NB4 (cell line): Measurements from ENCODE around the gene PPP2R5D.

Source experiments
- DNase-seq: peaks from one replicate; pipeline ENCODE4 v3.0.0; 2010; ENCODE audit warnings: low read depth
- H3K4me3 ChIP-seq: one replicate; pipeline ENCODE4 v1.5.1; 2011; ENCODE audit warnings: mild to moderate bottlenecking, low read depth, low read length, moderate library complexity
- CTCF ChIP-seq: IDR thresholded peaks from one replicate; pipeline ENCODE4 v1.5.1; 2012; ENCODE audit warnings: low read depth, low read length
- MAX ChIP-seq: IDR thresholded peaks from 2 replicates; pipeline ENCODE4 v1.6.1; 2011; ENCODE audit warnings: low read depth, low read length
- MYC ChIP-seq: IDR thresholded peaks from 2 replicates; pipeline ENCODE4 v1.6.1; 2011; ENCODE audit warnings: low read depth, low read length
- POLR2A ChIP-seq: IDR thresholded peaks from 2 replicates; pipeline ENCODE4 v1.6.1; 2011; ENCODE audit warnings: mild to moderate bottlenecking; ENCODE audit not compliant: insufficient read length; ENCODE audit errors: extremely low read depth

The PPP2R5D gene

GRCh38 chr6:42978839-42979522, 5.4 kb upstream of the PPP2R5D start, which contains the start of gene PEX6:
TSS of gene PEX6 (minus strand) at chr6:42979181. CDS start at chr6:42979150, 31 bp downstream.
- peak within 1 kb of the TSS; percentile 88 for H3K4me3 ChIP-seq
- TF ChIP-seq POLR2A (peak; percentile 95), CTCF (no peak), MAX (peak; percentile 62; the same call in 1 of the 2 replicates), MYC (peak; percentile 81)
- peak; percentile 98 for DNase-seq

GRCh38 chr6:42979523-42980177, 4.7 kb upstream of the PPP2R5D start:
- DNase-seq: no peak
- no peak for TF ChIP-seq CTCF
- TF ChIP-seq POLR2A: no peak
- no peak for TF ChIP-seq MAX
- TF ChIP-seq MYC: no peak

GRCh38 chr6:42981836-42982235, 2.5 kb upstream of the PPP2R5D start:
- TF ChIP-seq MYC (no peak), POLR2A (no peak), MAX (no peak), CTCF (no peak)
- no peak for DNase-seq
- no peak overlapping the region for H3K4me3 ChIP-seq

More at GRCh38 chr6:42979523-42980177, 4.7 kb upstream of the PPP2R5D start:
- H3K4me3 ChIP-seq: peak overlapping the region; percentile 88

- TF ChIP-seq MAX (no peak), POLR2A (no peak), CTCF (no peak), MYC (no peak)
- H3K4me3 ChIP-seq: peak overlapping the region; percentile 61
- DNase-seq: peak; percentile 52
These were observed 630 bp downstream of the PPP2R5D start for GRCh38 chr6:42984924-42985475.

GRCh38 chr6:42987533-42988451, 3.4 kb downstream of the PPP2R5D start:
- TF ChIP-seq POLR2A: no peak
- H3K4me3 ChIP-seq: no peak overlapping the region
- no peak for DNase-seq
